A375 (cell line): ENCODE measurements around the gene CRADD. TPM values are rescaled to one million over a fixed set of nuclear protein-coding genes. Genes with fewer than 3 reads are reported as not detected.

Experiments used
- small RNA-seq: library from RNA; depleted of rRNA; stranded (forward); fragments of <200 nt; gene quantifications from one replicate; pipeline ENCODE3, GENCODE V24; 2014
- total RNA-seq: library from RNA; depleted of rRNA; stranded (reverse); fragments of >200 nt; shearing (Covaris generic); gene quantifications from 2 replicates; pipeline ENCODE4 v1.2.3, GENCODE V29; 2014; rRNA removed

CRADD gene
- total RNA-seq, result 19.1 and 25.3 TPM in 2 replicates

DNA sequence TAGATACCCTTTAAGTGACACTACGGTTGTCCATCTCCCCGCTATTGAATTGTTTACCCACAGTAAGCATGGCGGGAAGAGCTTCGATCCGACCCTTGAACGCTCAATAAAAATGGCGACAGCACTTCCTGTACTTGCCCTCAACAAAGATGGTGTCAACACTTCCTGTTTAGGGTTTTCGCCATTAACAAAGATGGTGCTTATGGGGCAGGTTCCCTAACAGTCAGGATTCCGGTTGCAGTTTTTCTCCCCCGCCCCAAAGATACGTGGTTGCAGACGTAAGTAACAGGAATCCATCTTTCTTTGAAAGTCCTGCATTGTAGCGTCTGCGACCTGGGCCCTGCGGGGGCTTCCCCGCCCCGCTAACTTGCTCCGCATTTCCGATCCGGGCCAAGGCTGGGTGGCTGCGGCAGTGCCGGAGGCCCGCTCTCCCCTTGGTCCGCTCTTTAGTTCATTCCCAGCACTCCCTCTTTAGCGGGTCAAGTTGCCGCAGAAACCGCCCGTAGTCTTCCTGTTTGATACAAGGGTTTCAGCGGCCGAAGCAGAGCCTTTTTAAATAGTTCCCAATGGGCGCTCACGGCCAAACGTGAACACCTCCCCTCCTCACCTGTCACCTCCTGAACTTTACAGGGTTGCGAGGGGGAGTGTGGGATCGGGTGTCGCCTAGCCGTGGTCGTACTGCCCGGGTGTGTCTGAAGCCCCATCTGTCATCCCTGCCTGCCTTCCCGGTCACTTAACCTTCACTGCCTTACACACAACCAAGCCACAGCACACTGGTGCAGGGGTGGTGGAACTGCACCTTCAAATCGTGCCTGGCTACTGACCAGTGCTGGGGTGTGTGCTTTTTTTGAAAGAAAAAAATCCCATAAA is at the start of gene CRADD:
Gene CRADD (plus strand): TSS at position 181 of the 870 bp plus-strand sequence.

Small RNA genes within 50 kb of the gene (small RNA-seq; reads per million reads assigned to genes)
- not detected for gene RN7SL630P

Other genes with a start within 250 kb of the CRADD start
- gene UBE2N, start 235.4 kb upstream of the CRADD start, total RNA-seq, result 178 and 192 TPM in 2 replicates
- 72.2 and 79.1 TPM in 2 replicates for gene MRPL42, start 209.9 kb upstream of the CRADD start, total RNA-seq
- 19.3 and 30.7 TPM in 2 replicates for gene SOCS2, start 104.7 kb upstream of the CRADD start, total RNA-seq